HCT116 (cell line): ENCODE results near the gene ADORA1. TPM values are rescaled to one million over a fixed set of nuclear protein-coding genes. Genes with fewer than 3 reads are reported as not detected.

Experiments used
- ATAC-seq: fragments of 200-7000 bp; cut with Tn5 transposase; 2 replicates; pipeline ENCODE4 v1.9.1; 2020; ENCODE audit warnings: mild to moderate bottlenecking, moderate library complexity
- BruUV-seq: library from RNA; stranded (reverse); fragments of 400-500 nt; replicated peaks from 2 replicates; lab custom pipeline; 2021; lab: Mats Ljungman, UMichigan
- CTCF ChIA-PET: fragments of 300-600 bp; sonication (Branson Sonifier 250); formaldehyde crosslinking; loops from one replicate; lab custom pipeline; 2021; ENCODE audit warnings: antibody characterized with exemption; lab: Charles Lee
- POLR2A ChIA-PET: fragments of 300-600, 350-600 bp; sonication (Branson Sonifier 250); formaldehyde crosslinking; loops from one replicate; lab custom pipeline; 2021; ENCODE audit warnings: antibody characterized with exemption; lab: Charles Lee
- RAD21 ChIA-PET, 2 experiments: fragments of 300-600 bp; sonication (Branson Sonifier 250); formaldehyde crosslinking; loops; one replicate each; lab custom pipeline; 2023; ENCODE audit warnings: low total read pairs in 2 of 2; ENCODE audit not compliant: uncharacterized antibody in 2 of 2, unreplicated experiment in 2 of 2, low non-redundant PET in 1 of 2; lab: Charles Lee
- DNase-seq: peaks from one replicate; pipeline ENCODE4 v3.0.0-alpha.2; 2010; ENCODE audit warnings: low read depth, low spot score
- H2AFZ ChIP-seq: fragments of 200-600 bp; shearing (Covaris generic), sonication (generic); 2 replicates; pipeline ENCODE4 v1.6.1; 2017; ENCODE audit warnings: low read depth, mixed run types, mixed read lengths, antibody characterized with exemption, low read length; ENCODE audit not compliant: poor library complexity, severe bottlenecking
- H3K27ac ChIP-seq: 2 replicates; pipeline ENCODE4 v1.5.1; 2012; ENCODE audit warnings: low read depth, low read length
- H3K27me3 ChIP-seq: fragments of 200-600 bp; sonication (generic); 2 replicates; pipeline ENCODE4 v1.6.1; 2016; ENCODE audit warnings: mixed run types, low read length, mixed read lengths; ENCODE audit not compliant: insufficient read depth
- H3K36me3 ChIP-seq, 2 experiments: fragments of 200-500 bp in 1 of 2; fragments of 200-600 bp in 1 of 2; sonication (Bioruptor generic) in 1 of 2; sonication (generic) in 1 of 2; 2 replicates each; pipeline versions ENCODE4 v1.5.1 to v1.6.1; 2014 to 2016; ENCODE audit warnings: low read length in 2 of 2, inconsistent platforms in 1 of 2, mixed read lengths in 1 of 2, mixed run types in 1 of 2; ENCODE audit not compliant: insufficient read depth in 2 of 2, control insufficient read depth in 1 of 2
- H3K4me1 ChIP-seq, 2 experiments: fragments of 200-600 bp in 1 of 2; sonication (generic) in 1 of 2; 2 replicates each; pipeline versions ENCODE4 v1.5.1 to v1.6.1; 2012 to 2017; ENCODE audit warnings: low read length in 2 of 2, inconsistent platforms in 1 of 2, mild to moderate bottlenecking in 1 of 2, mixed read lengths in 1 of 2, mixed run types in 1 of 2, moderate library complexity in 1 of 2; ENCODE audit not compliant: insufficient read depth in 2 of 2, control insufficient read depth in 1 of 2
- H3K4me2 ChIP-seq: fragments of 200-600 bp; sonication (generic); 2 replicates; pipeline ENCODE4 v1.6.1; 2017; ENCODE audit warnings: mixed run types, low read length, mixed read lengths
- H3K4me3 ChIP-seq, 2 experiments: fragments of 200-600 bp in 1 of 2; sonication (generic) in 1 of 2; replicated peaks in 1 of 2; 2 replicates each; pipeline ENCODE4 v1.5.1; 2011 to 2016; ENCODE audit warnings: low read length in 2 of 2, control low read depth in 1 of 2, low read depth in 1 of 2, mild to moderate bottlenecking in 1 of 2, mixed read lengths in 1 of 2, mixed run types in 1 of 2
- H3K79me2 ChIP-seq: fragments of 200-600 bp; sonication (generic); 2 replicates; pipeline ENCODE4 v1.6.1; 2017; ENCODE audit warnings: mild to moderate bottlenecking, mixed run types, low read length, moderate library complexity, mixed read lengths; ENCODE audit not compliant: insufficient read depth
- H3K9ac ChIP-seq: fragments of 200-600 bp; sonication (generic); 2 replicates; pipeline ENCODE4 v1.6.1; 2016; ENCODE audit warnings: low read length, mixed read lengths
- H3K9me2 ChIP-seq: fragments of 200-600 bp; sonication (generic), shearing (Covaris generic); 2 replicates; pipeline ENCODE4 v1.6.1; 2017; ENCODE audit warnings: mixed run types, mild to moderate bottlenecking, moderate library complexity; ENCODE audit not compliant: insufficient read depth
- H3K9me3 ChIP-seq, 2 experiments: fragments of 200-500 bp in 1 of 2; fragments of 200-600 bp in 1 of 2; sonication (Bioruptor generic) in 1 of 2; sonication (generic) in 1 of 2; 2 replicates each; pipeline ENCODE4 v1.6.1; 2014 to 2017; ENCODE audit warnings: low read length in 2 of 2, mixed read lengths in 2 of 2, inconsistent platforms in 1 of 2, low read depth in 1 of 2, mild to moderate bottlenecking in 1 of 2, mixed run types in 1 of 2, moderate library complexity in 1 of 2; ENCODE audit not compliant: control insufficient read depth in 1 of 2, insufficient read depth in 1 of 2
- H4K20me1 ChIP-seq: fragments of 200-600 bp; sonication (generic), shearing (Covaris generic); 2 replicates; pipeline ENCODE4 v1.6.1; 2017; ENCODE audit warnings: mixed run types, mild to moderate bottlenecking, moderate library complexity; ENCODE audit not compliant: insufficient read depth
- CBX3 ChIP-seq: IDR thresholded peaks from 2 replicates; pipeline ENCODE4 v1.6.1; 2012; ENCODE audit warnings: low read depth
- EGR1 ChIP-seq: IDR thresholded peaks from 2 replicates; pipeline ENCODE4 v1.6.1; 2012; ENCODE audit warnings: low read depth
- ELF1 ChIP-seq: IDR thresholded peaks from 2 replicates; pipeline ENCODE4 v1.6.1; 2012; ENCODE audit warnings: low read depth, borderline replicate concordance
- EZH2 ChIP-seq: fragments of 200-600 bp; sonication (generic); IDR thresholded peaks from 2 replicates; pipeline ENCODE4 v1.6.1; 2017; ENCODE audit warnings: antibody characterized with exemption, mixed run types
- EZH2phosphoT487 ChIP-seq: fragments of 200-600 bp; IDR thresholded peaks from 2 replicates; pipeline ENCODE4 v1.6.1; 2018; ENCODE audit warnings: antibody characterized with exemption, borderline replicate concordance
- FOSL1 ChIP-seq: IDR thresholded peaks from 2 replicates; pipeline ENCODE4 v1.6.1; 2012; ENCODE audit warnings: low read depth
- POLR2A ChIP-seq: IDR thresholded peaks from 2 replicates; pipeline ENCODE4 v1.7.0; 2011; ENCODE audit warnings: borderline replicate concordance; ENCODE audit not compliant: insufficient read depth, insufficient read length; ENCODE audit errors: extremely low read depth
- SIN3A ChIP-seq: IDR thresholded peaks from 2 replicates; pipeline ENCODE4 v1.6.1; 2012; ENCODE audit warnings: low read depth
- TCF7L2 ChIP-seq: IDR thresholded peaks from 2 replicates; pipeline ENCODE4 v1.7.0; 2011; ENCODE audit warnings: borderline replicate concordance, inconsistent platforms; ENCODE audit not compliant: insufficient read depth, insufficient read length; ENCODE audit errors: extremely low read depth
- ZNF274 ChIP-seq: fragments of 200-500 bp; sonication (Bioruptor generic); IDR thresholded peaks from 2 replicates; pipeline ENCODE4 v1.6.1; 2014; ENCODE audit warnings: mild to moderate bottlenecking, low read depth, low read length, inconsistent platforms
- intact Hi-C: fragments of 100-400 bp; cut with micrococcal nuclease; formaldehyde crosslinking; loops from 2 replicates; pipeline ENCODE4 v1.10.0; 2022
- total RNA-seq: library from RNA; stranded (reverse); gene quantifications from one replicate; pipeline ENCODE4 v1.2.1, GENCODE V29; 2021; ENCODE audit not compliant: unreplicated experiment
- TF ChIP-seq, protein P1 (sequence below): IDR thresholded peaks from 2 replicates; pipeline ENCODE4 v1.6.1; 2012; ENCODE audit warnings: low read depth
- TF ChIP-seq, protein P2 (sequence below): IDR thresholded peaks from 2 replicates; pipeline ENCODE4 v1.6.1; 2011; ENCODE audit warnings: mild to moderate bottlenecking, low read length, moderate library complexity; ENCODE audit not compliant: insufficient replicate concordance; ENCODE audit errors: extremely low read depth
- TF ChIP-seq, protein P3 (sequence below), 3 experiments: fragments of 200-600 bp in 1 of 3; sonication (generic) in 1 of 3; IDR thresholded peaks in 2 of 3; conservative IDR thresholded peaks in 1 of 3; 2 replicates each; pipeline ENCODE4 v1.5.1; 2012 to 2017; ENCODE audit warnings: low read depth in 2 of 3, low read length in 2 of 3, antibody characterized with exemption in 1 of 3, borderline replicate concordance in 1 of 3, control low read depth in 1 of 3, mild to moderate bottlenecking in 1 of 3, mixed read lengths in 1 of 3, mixed run types in 1 of 3, moderate library complexity in 1 of 3; ENCODE audit not compliant: insufficient read depth in 1 of 3

ADORA1 gene
- total RNA-seq, 1 experiment from 2014 or later: 2.8 TPM

DNA sequence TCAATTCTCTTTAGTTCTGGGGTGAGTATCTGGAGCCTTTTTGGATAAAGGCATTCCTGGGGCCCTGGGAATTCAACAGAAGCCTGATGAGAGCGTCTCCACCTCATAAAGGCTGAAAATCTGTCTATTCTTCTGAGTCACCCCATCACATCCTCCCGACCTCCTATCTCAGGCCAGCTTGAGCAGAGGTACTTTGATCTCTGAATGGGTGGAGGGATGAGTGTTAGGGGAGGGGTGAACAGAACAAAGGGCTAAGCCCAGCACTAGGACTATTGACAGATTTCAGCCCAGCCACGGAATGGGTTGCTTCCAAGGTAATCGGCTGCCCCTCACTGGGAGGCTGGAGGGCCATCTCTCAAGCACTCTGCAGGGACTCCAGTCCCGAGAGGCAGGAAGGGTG, 50.6 kb downstream of the ADORA1 start (continued):
- TF ChIP-seq, protein P1, sequence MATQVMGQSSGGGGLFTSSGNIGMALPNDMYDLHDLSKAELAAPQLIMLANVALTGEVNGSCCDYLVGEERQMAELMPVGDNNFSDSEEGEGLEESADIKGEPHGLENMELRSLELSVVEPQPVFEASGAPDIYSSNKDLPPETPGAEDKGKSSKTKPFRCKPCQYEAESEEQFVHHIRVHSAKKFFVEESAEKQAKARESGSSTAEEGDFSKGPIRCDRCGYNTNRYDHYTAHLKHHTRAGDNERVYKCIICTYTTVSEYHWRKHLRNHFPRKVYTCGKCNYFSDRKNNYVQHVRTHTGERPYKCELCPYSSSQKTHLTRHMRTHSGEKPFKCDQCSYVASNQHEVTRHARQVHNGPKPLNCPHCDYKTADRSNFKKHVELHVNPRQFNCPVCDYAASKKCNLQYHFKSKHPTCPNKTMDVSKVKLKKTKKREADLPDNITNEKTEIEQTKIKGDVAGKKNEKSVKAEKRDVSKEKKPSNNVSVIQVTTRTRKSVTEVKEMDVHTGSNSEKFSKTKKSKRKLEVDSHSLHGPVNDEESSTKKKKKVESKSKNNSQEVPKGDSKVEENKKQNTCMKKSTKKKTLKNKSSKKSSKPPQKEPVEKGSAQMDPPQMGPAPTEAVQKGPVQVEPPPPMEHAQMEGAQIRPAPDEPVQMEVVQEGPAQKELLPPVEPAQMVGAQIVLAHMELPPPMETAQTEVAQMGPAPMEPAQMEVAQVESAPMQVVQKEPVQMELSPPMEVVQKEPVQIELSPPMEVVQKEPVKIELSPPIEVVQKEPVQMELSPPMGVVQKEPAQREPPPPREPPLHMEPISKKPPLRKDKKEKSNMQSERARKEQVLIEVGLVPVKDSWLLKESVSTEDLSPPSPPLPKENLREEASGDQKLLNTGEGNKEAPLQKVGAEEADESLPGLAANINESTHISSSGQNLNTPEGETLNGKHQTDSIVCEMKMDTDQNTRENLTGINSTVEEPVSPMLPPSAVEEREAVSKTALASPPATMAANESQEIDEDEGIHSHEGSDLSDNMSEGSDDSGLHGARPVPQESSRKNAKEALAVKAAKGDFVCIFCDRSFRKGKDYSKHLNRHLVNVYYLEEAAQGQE: no peak
- TF ChIP-seq, protein P2, sequence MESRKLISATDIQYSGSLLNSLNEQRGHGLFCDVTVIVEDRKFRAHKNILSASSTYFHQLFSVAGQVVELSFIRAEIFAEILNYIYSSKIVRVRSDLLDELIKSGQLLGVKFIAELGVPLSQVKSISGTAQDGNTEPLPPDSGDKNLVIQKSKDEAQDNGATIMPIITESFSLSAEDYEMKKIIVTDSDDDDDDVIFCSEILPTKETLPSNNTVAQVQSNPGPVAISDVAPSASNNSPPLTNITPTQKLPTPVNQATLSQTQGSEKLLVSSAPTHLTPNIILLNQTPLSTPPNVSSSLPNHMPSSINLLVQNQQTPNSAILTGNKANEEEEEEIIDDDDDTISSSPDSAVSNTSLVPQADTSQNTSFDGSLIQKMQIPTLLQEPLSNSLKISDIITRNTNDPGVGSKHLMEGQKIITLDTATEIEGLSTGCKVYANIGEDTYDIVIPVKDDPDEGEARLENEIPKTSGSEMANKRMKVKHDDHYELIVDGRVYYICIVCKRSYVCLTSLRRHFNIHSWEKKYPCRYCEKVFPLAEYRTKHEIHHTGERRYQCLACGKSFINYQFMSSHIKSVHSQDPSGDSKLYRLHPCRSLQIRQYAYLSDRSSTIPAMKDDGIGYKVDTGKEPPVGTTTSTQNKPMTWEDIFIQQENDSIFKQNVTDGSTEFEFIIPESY: no peak

DNA sequence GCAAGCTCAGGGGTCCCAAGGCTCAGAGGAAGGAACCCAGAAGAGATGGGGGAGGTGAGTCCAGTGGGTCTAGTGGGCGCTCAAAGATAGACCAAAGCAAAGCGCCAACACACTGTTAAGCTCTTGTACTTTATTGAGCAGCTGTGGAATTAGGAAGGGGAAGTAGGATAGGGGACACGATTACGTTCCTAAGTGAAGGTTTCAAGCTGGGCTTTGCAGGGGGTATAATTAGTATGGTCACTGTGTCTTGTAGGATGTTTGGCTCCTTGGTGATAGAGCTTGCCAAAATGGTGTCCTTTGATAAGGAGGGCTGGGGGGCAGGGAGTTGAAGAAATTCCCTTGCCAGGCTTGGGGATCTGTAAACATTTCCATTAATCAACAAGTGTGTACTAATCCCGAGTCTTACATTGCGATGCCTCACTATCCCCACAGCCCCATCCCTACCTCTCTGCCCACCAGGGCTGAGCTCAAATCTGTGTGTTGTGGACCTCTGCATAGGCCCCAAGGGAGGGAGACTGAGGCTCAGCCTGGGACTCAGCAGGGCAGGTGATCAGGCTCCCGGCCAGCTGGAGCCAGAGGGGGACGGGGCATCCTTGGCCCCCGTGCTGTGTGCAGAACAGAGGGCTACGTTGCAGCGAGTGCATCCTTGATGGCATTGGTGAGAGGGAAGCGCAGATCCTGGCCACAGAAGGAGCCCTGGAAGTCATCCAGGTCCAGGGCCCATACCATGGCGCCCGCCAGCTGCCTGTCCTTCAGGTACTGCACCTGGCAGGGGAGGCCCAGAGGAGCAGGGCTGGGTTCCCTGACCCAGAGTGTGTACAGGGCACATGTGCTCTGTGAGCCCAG, 51.5 kb downstream of the ADORA1 start:
- no peaks in the 10 kb centered on the region for H3K27me3 ChIP-seq
- peak overlapping the region; percentile 36; the same call in 1 of the 2 replicates for H3K9ac ChIP-seq
- BruUV-seq: no TSS peak
- peaks cover 21 to 60% of the 10 kb centered on the region in 2 experiments for H3K4me1 ChIP-seq
- no peaks in the 10 kb centered on the region for H3K9me2 ChIP-seq
- RAD21 ChIA-PET: interaction anchor here in 1 of 2 experiments (0.6 kb wide), 1 partner anchor 56 kb away, joined by 3 read pairs; no protein-coding TSS in a partner anchor
- H2AFZ ChIP-seq: no peak overlapping the region
- ATAC-seq (no peak), DNase-seq (no peak)
- CTCF ChIA-PET: no interaction called here
- intact Hi-C loops: no loop called here
- H3K79me2 ChIP-seq: no peaks in the 10 kb centered on the region
- no peak overlapping the region for H3K4me3 ChIP-seq
- H4K20me1 ChIP-seq: no peaks in the 10 kb centered on the region
- H3K9me3 ChIP-seq: no peaks in the 10 kb centered on the region
- no peak overlapping the region for H3K27ac ChIP-seq
- POLR2A ChIA-PET: no interaction called here
- H3K4me2 ChIP-seq: peak overlapping the region; percentile 84
- TF ChIP-seq ZNF274: no peak
- no peak for TF ChIP-seq EGR1
- TF ChIP-seq POLR2A: no peak
- TF ChIP-seq FOSL1: no peak
- TF ChIP-seq EZH2: no peak
- TF ChIP-seq, protein P3, sequence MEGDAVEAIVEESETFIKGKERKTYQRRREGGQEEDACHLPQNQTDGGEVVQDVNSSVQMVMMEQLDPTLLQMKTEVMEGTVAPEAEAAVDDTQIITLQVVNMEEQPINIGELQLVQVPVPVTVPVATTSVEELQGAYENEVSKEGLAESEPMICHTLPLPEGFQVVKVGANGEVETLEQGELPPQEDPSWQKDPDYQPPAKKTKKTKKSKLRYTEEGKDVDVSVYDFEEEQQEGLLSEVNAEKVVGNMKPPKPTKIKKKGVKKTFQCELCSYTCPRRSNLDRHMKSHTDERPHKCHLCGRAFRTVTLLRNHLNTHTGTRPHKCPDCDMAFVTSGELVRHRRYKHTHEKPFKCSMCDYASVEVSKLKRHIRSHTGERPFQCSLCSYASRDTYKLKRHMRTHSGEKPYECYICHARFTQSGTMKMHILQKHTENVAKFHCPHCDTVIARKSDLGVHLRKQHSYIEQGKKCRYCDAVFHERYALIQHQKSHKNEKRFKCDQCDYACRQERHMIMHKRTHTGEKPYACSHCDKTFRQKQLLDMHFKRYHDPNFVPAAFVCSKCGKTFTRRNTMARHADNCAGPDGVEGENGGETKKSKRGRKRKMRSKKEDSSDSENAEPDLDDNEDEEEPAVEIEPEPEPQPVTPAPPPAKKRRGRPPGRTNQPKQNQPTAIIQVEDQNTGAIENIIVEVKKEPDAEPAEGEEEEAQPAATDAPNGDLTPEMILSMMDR (IDR thresholded peaks at IDR 0.05 in 2 of 3, conservative IDR thresholded peaks at IDR 0.05 in 1 of 3; ENCODE audit: borderline replicate concordance in 1 of 3, insufficient read depth in 1 of 3, low read depth in 2 of 3, low read length in 2 of 3): no peak
- no peak for TF ChIP-seq CBX3
- no peak for TF ChIP-seq EZH2phosphoT487
- no peak for TF ChIP-seq SIN3A
- TF ChIP-seq TCF7L2: no peak
- TF ChIP-seq ELF1: no peak
- TF ChIP-seq, all 23 proteins: peak for 0
- no peaks in the 10 kb centered on the region for H3K36me3 ChIP-seq
